Ectodermal cell (in vitro differentiated cells): Measurements from ENCODE around the gene ALKAL2.
"Not testable (repeated sequence)": the region's sequence is repeated elsewhere in the genome, so short reads cannot be mapped to it uniquely, and the experiment has no call there.

ENCODE experiments used
- H3K27ac ChIP-seq: 2 replicates; pipeline ENCODE4 v1.7.0; 2013; ENCODE audit warnings: mild to moderate bottlenecking, low read depth, low read length; ENCODE audit not compliant: insufficient read depth, poor library complexity, severe bottlenecking
- H3K27me3 ChIP-seq: 2 replicates; pipeline ENCODE4 v1.7.0; 2013; ENCODE audit warnings: mild to moderate bottlenecking, low read length; ENCODE audit not compliant: insufficient read depth, control insufficient read depth, poor library complexity, severe bottlenecking
- H3K36me3 ChIP-seq: one replicate; pipeline ENCODE4 v1.7.0; 2013; ENCODE audit warnings: low read length; ENCODE audit not compliant: control insufficient read depth, insufficient read depth
- H3K4me1 ChIP-seq: one replicate; pipeline ENCODE4 v1.7.0; 2013; ENCODE audit warnings: low read length; ENCODE audit not compliant: control insufficient read depth, insufficient read depth
- H3K4me3 ChIP-seq: 2 replicates; pipeline ENCODE4 v1.7.0; 2013; ENCODE audit warnings: low read depth, low read length, control low read depth; ENCODE audit not compliant: insufficient read depth
- H3K9me3 ChIP-seq: 2 replicates; pipeline ENCODE4 v1.7.0; 2013; ENCODE audit warnings: mild to moderate bottlenecking, low read length, moderate library complexity; ENCODE audit not compliant: control insufficient read depth
- WGBS, 2 experiments: methylation state at CpG; one replicate each; pipeline ENCODE4 v1.1.7; 2013; ENCODE audit warnings: missing lambda C conversion rate in 2 of 2; 5-methylcytosine and 5-hydroxymethylcytosine counted together

ALKAL2 gene

DNA sequence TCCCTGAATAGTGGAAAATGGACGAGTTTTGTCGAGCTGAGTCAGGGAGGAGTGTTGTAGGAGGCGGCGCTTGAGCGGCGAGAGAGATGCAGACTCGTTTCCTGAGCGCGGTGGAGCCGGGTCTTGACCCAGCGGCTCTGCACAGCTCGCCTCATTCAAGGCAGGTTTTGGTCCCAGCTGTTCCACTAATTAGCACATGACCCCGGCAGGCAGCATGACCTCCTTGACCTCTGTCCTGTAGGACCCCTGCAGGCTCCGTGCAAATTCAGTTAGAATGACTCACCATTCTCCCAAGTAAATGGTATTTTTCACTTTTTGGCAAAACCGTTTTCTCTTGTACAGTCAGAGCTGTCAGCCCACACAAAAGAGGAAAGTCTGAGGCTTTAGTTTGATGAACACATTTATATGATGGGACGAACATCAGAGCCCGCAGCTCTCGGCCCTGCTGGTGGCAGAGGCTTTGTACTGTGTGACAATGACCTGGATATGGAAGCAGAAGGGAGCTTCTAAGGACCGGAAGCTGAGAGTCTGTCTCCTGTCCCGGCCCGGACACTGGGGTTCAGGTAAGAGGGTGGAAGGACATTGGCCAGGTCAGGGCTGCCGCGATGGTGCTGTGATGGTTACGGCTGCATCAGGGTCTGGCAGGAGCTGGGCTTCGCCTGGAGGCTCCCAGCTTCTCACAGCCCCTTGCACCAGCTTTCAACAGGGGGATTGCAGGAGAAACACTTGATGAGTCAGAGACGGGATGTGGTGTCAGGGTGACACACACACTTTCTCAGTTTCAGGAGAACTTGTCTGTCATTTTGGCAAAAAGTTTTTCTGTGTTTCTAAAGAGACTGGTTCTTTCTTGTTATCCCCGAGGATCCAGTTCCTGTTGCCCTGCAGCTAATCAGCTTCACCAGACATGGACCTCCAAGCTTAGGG is 29.9 kb upstream of the ALKAL2 start:
- 51 to 55% methylated on average over 27 of the region's 27 CpGs for WGBS, 2 experiments
- Histone ChIP-seq H3K4me1 (peaks cover 18% of the 10 kb centered on the region), H3K9me3 (no peaks in the 10 kb centered on the region), H3K36me3 (no peaks in the 10 kb centered on the region), H3K27ac (peak overlapping the region; percentile 77), H3K4me3 (no peak overlapping the region), H3K27me3 (no peaks in the 10 kb centered on the region)

DNA sequence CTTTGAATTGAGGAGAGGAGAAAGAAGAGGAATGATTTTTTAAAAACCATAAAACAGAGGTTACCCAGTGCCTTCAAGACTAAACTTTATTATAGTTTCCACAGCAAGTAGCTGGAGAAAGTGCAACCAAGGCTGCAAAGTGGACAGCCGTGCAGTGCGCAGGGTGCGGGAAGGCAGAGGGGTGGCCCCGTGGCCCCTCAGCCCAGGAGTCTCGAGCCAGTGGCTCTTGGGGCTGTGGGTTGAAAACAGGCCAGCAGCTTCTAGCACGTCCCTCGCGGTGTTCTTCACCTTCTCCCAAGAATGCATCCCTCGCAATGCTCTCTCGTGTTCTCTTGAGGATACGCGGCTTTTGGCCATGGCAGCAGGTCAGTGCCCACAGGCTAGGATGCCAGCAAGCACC is 28.5 kb upstream of the ALKAL2 start:
- H3K27ac ChIP-seq: no peak overlapping the region
- no peak overlapping the region for H3K4me3 ChIP-seq
- WGBS, 2 experiments: 97 to 98% methylated on average over 12 of the region's 12 CpGs
- no peaks in the 10 kb centered on the region for H3K9me3 ChIP-seq
- H3K36me3 ChIP-seq: no peaks in the 10 kb centered on the region
- H3K27me3 ChIP-seq: no peaks in the 10 kb centered on the region
- peaks cover 18% of the 10 kb centered on the region for H3K4me1 ChIP-seq

DNA sequence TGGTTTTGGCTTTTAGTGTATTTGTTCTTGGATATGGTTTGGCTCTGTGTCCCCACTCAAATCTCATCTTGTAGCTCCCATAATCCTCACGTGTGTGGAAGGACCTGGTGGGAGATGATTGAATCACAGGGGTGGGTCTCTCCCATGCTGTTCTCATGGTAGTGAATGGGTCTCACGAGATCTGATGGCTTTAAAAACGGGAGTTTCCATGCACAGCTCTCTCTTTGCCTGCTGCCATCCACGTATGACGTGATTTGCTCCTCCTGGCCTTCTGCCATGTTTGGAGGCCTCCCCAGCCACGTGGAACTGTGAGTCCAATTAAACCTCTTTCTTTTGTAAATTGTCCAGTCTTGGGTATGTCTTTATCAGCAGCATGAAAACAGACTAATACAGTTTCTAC is 28.0 kb upstream of the ALKAL2 start:
- H3K9me3 ChIP-seq, H3K36me3 ChIP-seq: not testable (repeated sequence)

DNA sequence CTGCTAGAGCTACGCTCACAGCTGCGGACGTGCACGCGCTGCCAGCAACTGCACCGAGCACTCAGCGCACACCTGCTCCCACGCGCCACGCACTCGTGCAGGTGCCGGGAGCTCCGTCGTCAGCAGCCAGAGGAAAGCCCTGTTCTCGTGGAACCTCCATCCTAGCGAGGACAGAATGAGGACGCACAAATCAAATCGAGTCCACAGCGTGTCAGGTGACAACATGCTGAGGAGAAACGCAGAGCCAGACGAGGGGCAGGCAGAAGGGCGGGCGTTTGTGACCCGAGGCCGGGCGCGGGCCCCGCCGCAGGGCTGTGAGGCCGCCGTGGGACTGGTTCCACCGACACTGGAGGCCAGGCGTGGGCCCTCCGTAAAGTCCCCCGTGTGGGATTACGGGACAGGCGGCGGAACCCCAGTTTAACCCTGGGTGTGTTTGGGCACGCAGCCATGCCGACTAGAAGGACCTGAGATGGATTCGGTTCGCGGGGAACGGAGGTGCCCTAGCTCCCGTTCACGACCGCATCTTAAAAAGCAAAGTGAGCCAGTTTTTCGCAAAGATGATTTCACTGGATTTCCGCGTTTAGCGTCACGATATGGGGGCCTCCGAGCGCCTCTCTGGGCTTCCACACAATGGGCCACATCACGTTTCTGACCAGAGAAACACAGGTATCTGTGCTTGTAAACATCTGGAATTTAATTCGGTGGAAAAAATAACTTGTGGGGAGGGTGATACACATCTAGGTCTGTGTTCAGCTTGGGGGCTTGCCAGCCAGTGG is 26.9 kb upstream of the ALKAL2 start:
- WGBS, 2 experiments: 93% methylated on average over 56 of the region's 56 CpGs
- Histone ChIP-seq H3K27me3 (no peaks in the 10 kb centered on the region), H3K9me3 (no peaks in the 10 kb centered on the region), H3K36me3 (no peaks in the 10 kb centered on the region), H3K4me1 (peaks cover 28% of the 10 kb centered on the region), H3K27ac (no peak overlapping the region), H3K4me3 (no peak overlapping the region)

More for the DNA sequence above, 28.0 kb upstream of the ALKAL2 start:
- peaks cover 18% of the 10 kb centered on the region for H3K4me1 ChIP-seq
- H3K27me3 ChIP-seq, H3K27ac ChIP-seq, H3K4me3 ChIP-seq: not testable (repeated sequence)
- WGBS, 2 experiments: 93 to 94% methylated on average over 6 of the region's 6 CpGs

DNA sequence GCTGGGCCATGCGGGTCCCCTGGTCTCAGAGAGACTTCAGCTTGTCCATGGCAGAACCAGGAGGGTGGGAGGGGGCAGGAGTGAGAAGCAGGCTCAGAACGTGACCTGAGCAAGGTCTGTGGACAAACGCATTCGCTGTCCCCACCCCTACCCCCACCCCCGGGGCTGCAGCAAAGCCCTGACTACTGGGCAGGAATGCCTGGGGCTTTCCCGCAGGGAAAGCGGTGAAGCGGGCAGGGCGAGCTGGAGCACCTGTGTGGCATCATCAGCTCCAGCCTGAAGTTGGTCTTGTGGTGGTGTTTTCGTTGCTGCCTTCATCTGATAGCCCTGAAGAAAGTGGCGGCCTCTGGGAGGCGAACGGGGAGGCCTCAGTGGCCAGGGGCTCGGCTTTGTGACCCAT is 26.1 kb upstream of the ALKAL2 start:
- Histone ChIP-seq H3K36me3 (no peaks in the 10 kb centered on the region), H3K27ac (no peak overlapping the region), H3K4me3 (no peak overlapping the region), H3K9me3 (no peaks in the 10 kb centered on the region), H3K4me1 (peaks cover 36% of the 10 kb centered on the region), H3K27me3 (no peaks in the 10 kb centered on the region)
- 80 to 87% methylated on average over 14 of the region's 14 CpGs for WGBS, 2 experiments

DNA sequence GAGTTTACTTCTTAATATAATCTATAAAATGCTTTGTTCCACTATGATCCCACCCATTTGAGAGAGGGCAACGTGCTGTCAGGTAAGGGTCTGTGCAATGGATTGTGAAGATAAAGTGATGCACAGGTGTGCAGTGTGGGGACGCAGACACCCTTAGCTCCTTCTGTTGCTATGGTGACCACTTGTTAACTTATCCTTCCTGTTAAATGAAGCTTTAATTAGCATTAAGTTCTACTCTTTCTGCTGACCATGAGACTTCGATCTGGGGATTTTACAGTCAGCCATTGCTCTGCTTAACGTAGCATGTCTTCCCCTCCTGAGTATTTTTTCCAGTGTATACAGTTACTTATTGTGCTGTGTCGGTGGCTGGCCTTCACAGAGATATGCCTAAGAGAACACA is 23.1 kb upstream of the ALKAL2 start:
- H3K9me3 ChIP-seq: no peaks in the 10 kb centered on the region
- no peak overlapping the region for H3K27ac ChIP-seq
- 89 to 91% methylated on average over 4 of the region's 5 CpGs for WGBS, 2 experiments
- H3K36me3 ChIP-seq: no peaks in the 10 kb centered on the region
- H3K4me1 ChIP-seq: peaks cover 20% of the 10 kb centered on the region
- no peak overlapping the region for H3K4me3 ChIP-seq
- H3K27me3 ChIP-seq: no peaks in the 10 kb centered on the region

DNA sequence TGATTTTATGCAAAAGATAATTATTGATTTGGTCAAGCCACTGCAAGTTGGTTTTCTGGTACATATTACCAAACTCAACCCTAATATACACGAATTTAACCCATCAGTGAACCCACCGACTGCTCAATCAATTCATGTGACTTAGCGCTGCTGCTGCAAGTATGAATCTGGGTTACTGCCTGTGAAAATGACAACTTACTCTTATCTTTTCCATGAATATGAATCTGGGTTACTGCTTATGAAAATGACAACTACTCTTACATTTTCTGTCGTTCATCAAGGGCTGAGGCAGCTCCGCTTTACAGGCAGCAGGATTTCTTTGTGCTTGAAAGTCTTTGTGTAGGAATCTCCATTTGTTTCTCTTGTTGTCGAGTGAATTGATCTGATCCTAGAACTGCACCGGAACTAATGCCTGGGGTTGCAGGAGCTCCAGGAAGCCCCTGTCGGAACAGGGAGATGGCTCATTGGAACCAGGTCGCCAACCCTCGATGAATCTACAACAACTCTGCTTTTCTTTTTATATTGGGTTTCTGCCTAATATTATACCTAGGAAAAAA is 22.1 kb upstream of the ALKAL2 start:
- WGBS, 2 experiments: 31 to 38% methylated on average over 10 of the region's 10 CpGs

DNA sequence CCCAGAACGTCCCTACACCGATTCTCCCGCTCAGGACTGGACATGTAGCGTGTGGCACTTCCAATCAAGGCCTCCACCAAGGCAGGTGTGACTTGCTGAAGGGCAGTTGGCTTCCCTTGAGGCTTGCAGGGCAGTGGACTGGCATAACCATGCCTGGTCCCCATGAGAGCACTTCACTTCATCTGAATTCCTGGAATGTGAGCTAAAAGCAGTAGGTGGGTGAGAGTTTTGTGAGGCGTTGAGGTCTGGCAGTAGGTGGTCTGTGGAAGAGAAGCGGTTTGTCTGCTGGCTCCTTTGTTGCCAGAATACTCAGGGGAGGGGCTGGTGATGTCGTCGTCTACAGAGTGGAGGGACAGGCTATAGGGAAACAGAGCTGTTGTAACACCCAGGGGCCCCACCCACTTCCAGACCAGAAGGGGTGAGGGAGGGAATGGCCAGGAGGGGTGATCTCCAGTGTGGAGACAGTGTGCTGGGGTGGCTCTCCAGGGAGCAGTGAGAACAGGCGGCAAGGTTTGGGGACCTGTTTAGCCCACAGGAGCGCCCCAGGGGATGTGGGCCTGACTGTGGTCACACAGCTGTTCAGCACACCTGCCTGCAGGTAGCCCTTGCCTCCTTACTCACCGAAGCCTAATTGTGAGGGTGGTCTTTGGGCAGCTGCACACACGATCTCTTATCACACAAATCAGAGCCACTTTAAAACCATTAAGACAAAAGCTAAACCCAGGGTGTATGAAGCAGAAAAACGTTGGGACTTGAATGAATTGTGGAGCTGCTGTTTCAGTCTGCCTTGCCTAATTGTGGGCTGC is 21.5 kb upstream of the ALKAL2 start:
- Histone ChIP-seq H3K36me3 (no peaks in the 10 kb centered on the region), H3K4me3 (no peak overlapping the region), H3K27me3 (no peaks in the 10 kb centered on the region), H3K9me3 (no peaks in the 10 kb centered on the region), H3K27ac (peak overlapping the region; percentile 68), H3K4me1 (peaks cover 20% of the 10 kb centered on the region)
- 36 to 43% methylated on average over 12 to 13 of the region's 13 CpGs for WGBS, 2 experiments

More for the DNA sequence above, 22.1 kb upstream of the ALKAL2 start:
- Histone ChIP-seq H3K27me3 (no peaks in the 10 kb centered on the region), H3K27ac (peak overlapping the region; percentile 68), H3K4me3 (no peak overlapping the region), H3K9me3 (no peaks in the 10 kb centered on the region), H3K4me1 (peaks cover 20% of the 10 kb centered on the region), H3K36me3 (no peaks in the 10 kb centered on the region)

DNA sequence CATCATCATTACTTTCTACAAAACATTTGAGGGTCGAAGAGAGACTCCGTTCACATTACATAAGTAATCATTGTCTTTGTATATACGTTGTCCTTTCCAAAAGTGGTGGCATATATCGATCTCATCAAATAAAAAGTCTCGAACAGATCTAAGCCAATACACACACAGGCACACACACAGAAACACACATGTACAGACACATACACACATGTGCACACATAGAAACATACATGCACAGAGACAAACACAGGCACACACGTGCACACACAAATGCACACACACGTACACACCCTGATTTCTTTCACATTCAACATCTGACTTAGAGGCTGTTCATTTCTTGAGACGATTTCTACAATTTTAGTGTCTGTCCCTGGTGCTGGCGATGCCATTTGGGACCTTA is 17.5 kb upstream of the ALKAL2 start:
- 87 to 89% methylated on average over 9 of the region's 9 CpGs for WGBS, 2 experiments
- no peaks in the 10 kb centered on the region for H3K36me3 ChIP-seq
- H3K27me3 ChIP-seq: no peaks in the 10 kb centered on the region
- H3K4me1 ChIP-seq: peaks cover 16% of the 10 kb centered on the region
- no peaks in the 10 kb centered on the region for H3K9me3 ChIP-seq
- no peak overlapping the region for H3K4me3 ChIP-seq
- no peak overlapping the region for H3K27ac ChIP-seq
